Measurements from ENCODE around the gene IBA57.

Gene IBA57

DNA sequence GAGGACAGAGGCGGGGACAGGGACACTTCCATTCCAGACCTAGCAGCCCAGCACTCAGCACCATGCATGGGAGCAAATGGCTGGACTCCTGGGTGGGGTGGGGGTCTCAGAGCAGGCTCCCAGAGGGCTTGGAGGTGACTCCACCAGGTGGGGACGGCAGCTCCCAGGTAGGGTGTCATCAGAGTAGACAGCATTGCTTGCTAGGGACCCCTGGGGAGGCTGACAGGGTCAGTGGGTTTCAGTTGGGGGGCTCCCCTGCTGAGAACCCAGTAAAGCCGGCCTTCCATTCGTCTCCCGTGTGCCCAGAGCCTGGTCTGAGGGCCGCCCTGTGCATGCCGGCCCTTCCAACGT is 20.6 kb upstream of the IBA57 start:
- no peak for DNase-seq (ENCODE audit: low spot score)

- DNase-seq (ENCODE audit: low spot score): no peak
Observed at GRCh38 chr1:228145463-228146416, 19.9 kb upstream of the IBA57 start.

GRCh38 chr1:228146417-228147150 is 19.0 kb upstream of the IBA57 start:
- no peak for DNase-seq (ENCODE audit: low spot score)

- no peak for DNase-seq (ENCODE audit: low spot score)
Observed at GRCh38 chr1:228147151-228147693, 18.4 kb upstream of the IBA57 start.

GRCh38 chr1:228147768-228148167 is 17.8 kb upstream of the IBA57 start:
- no peak for DNase-seq (ENCODE audit: low spot score)

DNA sequence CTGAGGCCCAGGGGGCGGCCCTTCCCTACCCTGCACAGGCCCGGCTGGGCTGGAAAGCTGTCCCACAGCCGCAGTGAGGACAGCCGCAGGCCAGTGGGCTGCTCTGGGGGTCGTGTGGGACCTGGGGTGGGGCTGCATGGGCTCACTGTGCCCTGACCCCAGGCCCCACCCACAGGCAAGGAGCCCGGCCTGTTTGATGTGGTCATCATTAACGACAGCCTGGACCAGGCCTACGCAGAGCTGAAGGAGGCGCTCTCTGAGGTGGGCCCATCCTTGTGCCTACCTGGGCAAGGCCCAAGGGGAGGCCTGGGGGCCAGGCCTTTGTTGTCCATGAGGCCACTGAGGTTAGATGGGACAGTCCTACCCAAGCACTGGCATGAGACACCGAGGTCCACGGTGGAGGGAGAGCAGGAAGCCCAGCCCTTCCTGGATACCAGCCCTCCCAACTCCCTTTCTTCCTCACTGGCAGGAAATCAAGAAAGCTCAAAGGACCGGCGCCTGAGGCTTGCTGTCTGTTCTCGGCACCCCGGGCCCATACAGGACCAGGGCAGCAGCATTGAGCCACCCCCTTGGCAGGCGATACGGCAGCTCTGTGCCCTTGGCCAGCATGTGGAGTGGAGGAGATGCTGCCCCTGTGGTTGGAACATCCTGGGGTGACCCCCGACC is 17.3 kb upstream of the IBA57 start:
- DNase-seq (ENCODE audit: low spot score): no peak

DNA sequence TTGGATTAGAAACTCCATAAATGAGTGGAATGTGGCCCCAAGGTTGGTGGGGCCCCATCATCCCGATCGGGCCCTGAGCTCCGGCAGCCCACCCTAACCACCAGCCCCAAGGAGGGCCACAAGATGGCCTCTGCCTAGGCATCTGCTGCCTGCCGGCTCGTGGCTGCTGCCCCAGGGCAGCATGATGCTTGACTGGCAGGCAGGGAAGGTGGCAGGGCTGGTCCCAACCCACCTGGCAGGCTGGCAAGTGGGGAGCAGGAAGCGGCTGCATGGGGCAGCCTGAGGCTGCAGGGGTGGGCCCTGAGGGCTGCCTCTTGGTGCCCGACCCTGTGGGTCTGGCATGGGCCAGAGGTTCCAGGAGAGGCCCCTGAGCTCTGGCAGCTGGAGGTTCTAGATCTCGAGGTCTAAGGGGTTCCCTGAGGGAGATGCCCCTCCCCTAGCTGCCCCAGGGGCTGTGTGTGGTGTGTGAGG is 16.6 kb upstream of the IBA57 start:
- DNase-seq (ENCODE audit: low spot score): no peak

DNA sequence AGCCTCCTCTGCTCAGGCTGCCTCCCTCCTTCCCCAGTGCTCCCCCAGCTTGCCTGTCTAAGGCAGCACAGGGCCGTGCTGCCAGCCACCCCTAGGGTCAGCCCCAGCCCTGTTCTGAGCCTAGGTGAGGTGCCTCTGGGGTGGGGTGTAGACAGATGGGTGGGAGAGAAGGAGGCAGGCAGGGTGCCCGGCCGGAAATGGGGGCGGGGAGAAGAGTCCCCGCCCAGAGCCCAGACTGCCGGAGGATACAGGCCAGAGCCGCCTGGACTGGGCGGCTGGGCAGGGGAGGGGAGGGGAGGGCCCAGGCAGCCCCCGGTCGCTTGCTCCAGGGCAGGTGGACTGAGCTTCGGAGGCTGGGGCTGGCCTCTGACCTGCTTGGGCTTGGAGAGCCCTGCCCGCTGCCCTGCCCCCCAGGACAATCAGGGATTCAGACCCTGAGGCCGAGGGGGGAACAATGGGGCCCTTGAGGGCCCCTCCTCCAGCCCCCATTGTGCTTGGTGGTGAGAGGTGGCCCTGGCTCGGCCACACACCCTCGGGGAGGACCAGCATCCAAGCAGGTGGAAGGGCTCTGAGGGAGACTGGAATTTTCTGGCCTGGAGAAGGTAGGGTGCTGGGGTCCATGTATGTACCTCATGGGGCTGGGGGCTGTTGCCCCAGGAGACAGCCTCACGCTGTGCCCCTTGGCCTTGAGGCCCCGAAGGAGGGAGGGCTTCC is 16.0 kb upstream of the IBA57 start, which contains the start of gene GJC2:
Gene GJC2, plus strand, starts transcription at position 525 of the 714 bp plus-strand sequence. CDS start 7,829 bp downstream, outside the sequence.
- DNase-seq (ENCODE audit: low spot score): peak; percentile 86

DNA sequence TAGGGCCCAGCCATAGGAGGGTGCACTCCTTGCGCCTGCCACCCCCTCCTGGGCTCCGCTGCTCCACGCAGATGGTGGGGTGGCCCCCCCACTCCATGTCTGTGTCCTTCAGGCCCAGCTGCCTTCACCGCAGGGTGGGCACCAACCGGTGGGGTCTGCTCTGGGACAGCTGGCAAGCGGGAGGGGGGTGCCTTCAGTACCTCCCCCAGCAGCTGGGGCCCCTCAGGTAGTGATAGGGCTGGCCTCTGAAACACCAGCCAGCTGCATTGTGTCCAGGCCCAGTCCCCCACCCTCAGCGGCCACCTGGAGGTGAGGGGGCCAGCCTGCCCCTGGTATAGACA is 15.5 kb upstream of the IBA57 start:
- no peak for DNase-seq (ENCODE audit: low spot score)

DNA sequence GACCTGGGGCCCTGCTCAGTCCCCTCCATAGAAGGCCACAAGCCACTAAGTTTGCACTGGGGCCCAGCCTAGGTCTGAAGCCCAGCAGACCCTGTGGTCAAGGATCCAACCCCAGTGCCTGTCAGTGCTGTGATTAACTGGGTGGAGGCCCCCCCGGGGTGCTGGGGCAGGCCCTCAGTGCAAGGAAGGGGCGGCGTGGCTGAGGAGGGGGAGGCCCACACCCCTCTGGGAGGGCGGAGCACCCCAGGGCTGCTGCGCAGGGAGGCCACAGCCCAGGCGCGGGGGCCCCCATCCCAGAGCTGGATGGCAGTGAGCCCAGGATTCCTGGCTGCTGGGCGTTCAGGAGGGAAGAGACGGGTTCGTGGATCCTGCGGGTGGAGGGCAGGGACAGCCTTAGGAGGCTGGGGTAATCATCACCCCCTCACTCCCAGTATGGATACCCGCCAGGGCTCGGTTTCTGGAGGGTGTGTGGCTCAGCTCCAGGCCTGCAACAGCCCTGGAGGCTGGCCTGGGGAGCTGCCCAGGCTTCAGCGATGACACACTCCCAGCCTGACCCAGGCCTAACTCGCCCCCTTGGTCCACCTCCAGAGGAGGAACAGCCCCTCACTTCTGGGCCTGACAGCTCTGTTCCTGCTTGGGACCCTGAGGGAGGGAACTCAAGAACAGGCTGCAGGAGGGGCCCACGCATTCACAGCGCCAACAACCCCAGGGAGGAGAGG is 15.0 kb upstream of the IBA57 start:
- peak; percentile 77 for DNase-seq (ENCODE audit: low spot score)

- DNase-seq (ENCODE audit: low spot score): peak; percentile 31
Observed at GRCh38 chr1:228151180-228151925, 14.3 kb upstream of the IBA57 start.

GRCh38 chr1:228152097-228152917 is 13.3 kb upstream of the IBA57 start:
- no peak for DNase-seq (ENCODE audit: low spot score)

DNA sequence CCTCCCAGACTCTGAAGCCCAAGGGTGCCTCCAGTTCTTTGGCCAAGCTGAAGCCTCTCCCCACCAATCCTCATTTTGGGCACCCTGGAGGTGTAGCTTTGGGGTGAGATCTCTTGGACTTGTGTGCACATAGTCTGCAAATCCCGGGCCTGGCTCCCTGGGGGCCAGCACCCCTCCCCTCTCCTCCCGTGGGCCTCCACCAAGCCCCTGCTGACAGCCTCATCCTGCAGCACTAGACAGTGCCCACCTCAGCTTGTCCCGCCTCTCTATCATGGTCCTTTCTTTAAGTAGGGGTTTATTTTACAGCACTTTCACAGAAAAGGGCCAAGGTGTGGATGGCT is 12.7 kb upstream of the IBA57 start:
- no peak for DNase-seq (ENCODE audit: low spot score)

DNA sequence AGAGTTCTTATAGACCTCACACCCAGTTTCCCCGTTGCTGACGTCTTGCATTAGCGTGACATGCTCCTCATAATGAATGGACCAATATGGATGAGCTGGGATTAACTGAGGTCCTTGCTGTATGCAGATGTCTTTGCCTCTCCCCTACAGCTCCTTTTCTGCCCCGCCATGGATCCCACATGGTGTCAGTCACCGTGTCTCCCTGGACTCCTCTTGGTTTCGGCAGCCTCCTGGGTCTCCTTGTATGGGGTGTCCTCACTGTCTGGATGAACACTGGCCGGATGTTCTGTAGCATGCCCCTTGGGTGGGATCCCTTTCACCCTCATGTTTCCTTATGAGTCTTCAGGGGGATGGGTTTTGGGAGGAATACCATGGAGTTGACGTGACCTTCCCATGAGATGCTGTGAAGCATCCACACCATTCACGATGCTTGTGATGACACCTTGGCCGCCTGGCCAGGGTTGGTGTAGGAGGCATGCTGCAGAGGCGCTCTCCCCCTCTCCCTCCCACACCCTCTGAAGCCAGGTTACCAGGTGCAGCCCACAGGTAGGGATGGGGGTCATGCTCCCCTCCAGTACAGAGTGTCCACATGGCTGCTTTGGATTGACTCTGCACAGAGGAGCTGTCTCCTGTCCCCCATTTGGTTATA is 11.5 kb upstream of the IBA57 start:
- no peak for DNase-seq (ENCODE audit: low spot score)

- no peak for DNase-seq (ENCODE audit: low spot score)
Observed at GRCh38 chr1:228154670-228155571, 10.7 kb upstream of the IBA57 start.

- DNase-seq (ENCODE audit: low spot score): no peak
Observed at GRCh38 chr1:228155596-228156514, 9.7 kb upstream of the IBA57 start.

DNA sequence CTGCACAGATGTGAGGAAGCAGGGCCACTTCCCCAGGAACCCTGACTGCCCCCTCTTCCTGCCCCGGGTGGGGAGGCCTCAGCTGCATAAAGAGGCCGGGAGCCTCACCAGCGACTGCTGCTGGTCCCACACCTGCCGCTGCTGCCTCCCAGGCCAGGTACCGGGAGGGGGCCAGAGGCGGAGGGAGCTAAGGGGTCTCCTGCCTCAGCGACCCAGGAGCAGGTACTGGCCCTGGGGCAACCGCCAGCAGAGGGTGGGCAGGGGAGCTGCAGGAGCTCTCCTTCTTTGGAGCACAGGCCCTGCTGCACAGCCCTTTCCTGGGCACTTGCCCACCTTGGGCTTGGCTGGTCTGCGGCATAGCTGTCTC is 9.1 kb upstream of the IBA57 start:
- no peak for DNase-seq (ENCODE audit: low spot score)
